ELF-1 (cell line): ENCODE data around the gene ZFYVE28.
A peak's percentile ranks its signal among the peaks of the same experiment; 100 is the strongest.

Experiments
- DNase-seq: peaks from one replicate; pipeline ENCODE4 v3.0.0-alpha.2; 2016; ENCODE audit warnings: low read depth, low spot score

The ZFYVE28 gene

DNA sequence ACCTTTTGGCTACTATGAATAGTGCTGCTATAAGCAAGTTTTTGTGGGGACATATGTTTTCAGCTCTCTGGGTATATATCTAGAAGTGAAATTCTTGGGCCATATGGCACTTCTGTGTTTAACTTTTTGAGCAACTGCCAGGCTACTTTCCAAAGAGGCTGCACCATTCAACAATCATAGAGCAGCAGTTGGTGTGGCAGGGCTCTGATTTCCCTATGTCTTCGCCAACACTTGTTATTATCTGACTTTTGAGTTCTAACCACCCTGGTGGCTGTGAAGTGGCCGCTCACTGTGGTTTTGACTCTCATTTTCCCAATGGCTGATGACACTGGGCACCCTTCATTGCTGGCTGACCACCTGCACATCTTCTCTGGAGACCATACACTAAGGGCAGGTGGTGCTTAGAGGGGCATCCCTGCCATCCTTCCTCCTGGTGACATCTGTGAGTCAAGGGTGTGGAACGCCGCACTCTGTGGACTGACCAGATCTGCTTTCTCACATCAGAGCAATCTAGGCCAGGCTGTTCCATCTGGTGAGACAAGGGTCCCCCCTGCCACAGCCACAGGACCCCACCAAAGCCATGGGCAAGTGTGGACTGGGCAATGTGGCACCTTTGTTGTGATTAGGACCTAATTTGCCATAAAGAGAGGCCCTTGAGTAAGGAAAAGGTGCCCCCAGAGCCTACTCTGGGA, 49.6 kb downstream of the ZFYVE28 start:
- no peak for DNase-seq

DNA sequence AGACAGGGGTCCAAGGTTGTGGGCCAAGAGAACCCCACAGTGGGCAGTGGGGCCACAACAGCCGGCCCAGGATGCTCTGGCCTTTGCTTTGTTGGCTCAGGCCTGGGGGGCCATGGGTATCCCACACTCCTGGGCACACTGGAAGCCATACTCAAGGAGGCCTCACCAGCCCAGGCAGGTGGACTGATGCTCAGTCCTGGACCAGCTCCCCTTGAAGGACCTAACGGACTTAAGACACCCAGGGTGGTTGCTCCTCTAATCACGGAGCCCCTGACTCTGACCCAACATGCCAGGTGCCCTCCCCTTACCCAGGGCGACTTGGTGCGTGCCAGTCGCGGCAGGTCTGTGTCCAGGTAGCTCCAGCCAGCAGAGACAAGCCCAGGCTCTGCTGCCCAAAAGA, 50.8 kb downstream of the ZFYVE28 start:
- no peak for DNase-seq

DNA sequence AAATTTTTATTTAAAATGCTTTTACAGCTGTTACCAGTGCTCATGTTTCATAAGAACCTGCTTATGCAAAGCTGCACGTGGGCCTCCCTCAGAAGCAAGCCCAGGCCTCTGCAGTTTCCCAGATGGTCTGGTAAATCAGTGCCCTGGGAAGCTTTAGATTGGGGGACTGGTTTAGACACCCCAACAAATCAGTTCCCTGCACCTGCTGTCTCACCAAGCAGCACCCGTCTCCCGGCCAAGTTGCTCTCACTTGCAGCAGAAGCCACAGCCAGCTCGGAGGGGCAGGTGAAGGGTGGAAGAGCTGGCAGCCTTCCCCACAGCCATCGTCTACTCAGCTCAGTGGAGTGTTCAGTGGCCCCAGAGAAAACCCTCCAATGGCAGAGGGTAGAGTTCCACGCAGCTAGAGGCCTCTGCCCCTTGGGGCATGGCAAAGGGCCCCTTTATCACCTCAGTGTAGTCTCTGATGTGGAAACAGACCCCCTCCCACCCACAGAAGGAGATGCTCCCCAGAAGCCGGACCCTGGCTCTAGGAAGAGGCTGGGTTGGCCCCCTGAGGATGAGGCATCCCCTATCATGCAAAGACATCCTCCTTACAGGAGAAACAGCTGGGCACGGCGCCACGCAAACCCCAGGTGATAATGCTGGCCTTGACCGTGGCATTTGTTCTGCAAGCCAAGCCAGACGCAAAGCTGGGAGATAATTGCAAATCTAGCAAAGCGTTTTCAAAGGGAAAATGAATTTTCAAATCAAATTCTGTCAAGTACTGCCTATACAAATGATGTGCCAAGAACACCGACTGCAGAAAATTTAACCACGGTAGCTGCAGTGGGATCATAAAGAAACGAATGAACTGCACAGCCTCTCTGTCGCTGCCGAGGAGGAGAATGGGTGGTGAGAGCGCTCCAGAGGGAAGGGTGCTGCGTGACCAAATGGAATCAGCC, 51.9 kb downstream of the ZFYVE28 start:
- DNase-seq, result no peak

GRCh38 chr4:2365913-2366210, 52.6 kb downstream of the ZFYVE28 start:
- no peak for DNase-seq

DNA sequence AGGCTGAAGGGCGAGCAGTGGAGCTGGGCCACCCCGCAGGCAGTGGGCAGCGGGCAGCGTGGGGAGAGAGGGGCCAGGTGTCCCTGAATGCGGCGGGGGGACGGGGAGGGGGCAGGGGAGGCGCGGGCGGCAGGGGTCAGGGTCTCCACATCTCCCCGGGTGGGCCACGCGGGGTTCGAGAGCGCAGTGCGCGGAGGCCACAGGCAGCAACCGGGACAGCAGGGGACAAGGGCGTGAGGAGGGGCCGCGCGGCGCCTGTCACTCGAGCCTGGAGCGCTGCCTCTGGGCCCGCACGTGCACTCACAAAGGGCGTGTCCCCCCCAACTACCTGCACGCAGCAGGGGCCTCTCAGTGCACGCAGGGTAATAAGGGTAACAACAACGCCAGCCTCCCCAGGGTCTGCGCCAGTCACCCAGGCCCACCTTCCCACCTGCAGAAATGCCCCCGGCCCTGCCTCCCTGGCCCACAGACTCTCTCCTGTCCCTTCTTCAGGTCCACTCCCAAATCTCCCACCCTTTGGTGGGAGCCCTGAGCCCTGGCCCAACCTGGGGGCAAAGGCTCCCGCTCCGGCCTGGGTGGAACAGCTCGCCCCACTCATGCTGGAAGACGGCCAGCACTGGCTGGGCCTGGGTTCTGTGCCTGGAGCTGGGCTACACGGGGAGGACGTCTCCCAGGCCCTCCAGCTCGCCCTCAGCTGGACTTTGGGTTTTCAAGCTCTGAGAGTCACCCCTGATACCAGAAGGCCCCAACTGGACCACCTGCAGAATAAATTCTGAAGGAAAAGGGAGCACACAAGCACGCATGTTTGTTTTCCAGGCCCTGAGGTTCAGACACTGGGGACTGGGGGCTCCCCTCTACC, 53.2 kb downstream of the ZFYVE28 start:
- no peak for DNase-seq

DNA sequence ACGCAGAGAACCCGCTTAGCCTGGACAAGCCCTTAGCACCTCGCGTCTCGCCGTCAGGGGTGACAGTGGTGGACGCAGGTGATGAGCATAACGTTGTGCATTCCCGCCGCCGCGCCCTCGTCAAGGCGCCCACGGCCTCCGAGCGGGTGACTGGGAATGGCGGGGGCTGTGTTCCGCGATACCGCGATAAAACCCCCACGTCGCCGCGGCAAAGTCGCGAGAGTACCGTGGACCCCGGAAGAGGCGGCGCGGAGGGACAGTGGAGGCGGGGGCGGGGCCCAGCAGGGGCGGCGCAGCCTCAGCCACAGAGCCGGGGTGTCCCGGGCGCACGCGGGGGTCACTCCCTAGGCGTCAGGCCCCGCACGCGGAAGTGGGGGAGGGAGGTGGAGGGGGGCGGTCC, 53.8 kb downstream of the ZFYVE28 start:
- DNase-seq, result no peak

DNA sequence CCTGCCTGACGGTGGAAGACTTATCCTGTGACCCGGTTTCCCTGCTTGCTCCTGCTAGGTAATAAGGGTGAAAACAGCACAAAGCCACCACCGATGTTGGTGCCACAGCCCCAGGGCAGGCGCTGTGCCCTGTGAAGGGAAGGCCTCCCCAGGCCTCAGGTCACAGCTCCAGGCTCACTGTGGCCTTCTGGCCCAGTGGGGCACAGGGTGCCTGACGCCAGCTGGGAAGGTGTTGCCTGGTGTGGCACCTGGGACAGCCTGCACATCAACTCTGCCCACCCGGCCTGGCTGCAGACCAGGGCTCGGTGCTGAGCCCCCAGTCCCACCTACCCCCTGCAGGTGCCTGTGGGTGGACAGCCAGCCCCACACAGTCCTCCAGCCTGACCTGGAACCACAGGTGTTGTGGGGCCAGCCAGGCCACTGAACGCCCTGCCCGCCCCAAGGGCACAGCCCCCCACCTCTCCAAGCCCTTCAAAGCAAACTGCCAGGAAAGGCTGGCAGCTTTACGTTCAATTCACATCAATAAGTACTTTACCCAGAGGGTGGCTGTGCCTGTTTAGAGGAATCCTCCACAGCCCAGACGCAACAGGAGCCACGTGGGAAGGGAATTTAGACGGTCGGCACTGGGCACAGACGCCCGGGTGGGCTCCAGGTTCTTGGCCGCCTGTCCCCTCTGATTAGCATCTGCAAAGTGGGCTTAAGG, 54.3 kb downstream of the ZFYVE28 start:
- no peak for DNase-seq

DNA sequence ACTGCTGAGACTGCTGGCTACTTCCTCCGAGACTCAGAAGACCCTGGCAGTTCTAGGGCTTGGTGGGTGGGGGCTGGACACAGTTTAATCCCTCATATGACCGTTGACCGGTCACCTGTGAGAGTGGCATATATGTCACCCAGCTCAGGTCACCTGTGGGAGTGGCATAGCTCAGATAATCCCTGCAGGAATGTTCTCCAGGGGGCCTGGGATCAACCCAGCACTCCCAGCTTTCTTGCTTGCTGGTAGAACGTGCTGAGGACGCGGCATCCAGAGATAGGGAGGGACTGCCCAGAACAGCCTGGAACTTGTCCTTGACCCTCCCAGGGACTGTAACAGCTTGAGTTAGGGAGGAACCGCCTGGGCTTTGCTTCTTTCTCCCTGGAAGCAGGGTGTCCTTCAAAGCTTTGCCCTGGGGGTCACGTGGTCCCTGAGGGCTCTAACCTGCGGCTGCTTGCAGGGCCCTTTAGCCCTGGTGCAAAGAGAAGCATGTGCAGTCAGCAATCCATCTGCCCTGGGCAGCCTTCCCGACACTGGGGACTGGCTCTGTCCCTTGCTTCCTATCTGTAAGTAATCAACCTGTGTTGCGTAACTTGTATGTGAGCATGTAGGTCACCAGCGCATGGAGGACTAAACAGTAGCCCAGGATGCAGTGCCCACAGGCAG, 55.3 kb downstream of the ZFYVE28 start:
- peak; percentile 61 for DNase-seq

DNA sequence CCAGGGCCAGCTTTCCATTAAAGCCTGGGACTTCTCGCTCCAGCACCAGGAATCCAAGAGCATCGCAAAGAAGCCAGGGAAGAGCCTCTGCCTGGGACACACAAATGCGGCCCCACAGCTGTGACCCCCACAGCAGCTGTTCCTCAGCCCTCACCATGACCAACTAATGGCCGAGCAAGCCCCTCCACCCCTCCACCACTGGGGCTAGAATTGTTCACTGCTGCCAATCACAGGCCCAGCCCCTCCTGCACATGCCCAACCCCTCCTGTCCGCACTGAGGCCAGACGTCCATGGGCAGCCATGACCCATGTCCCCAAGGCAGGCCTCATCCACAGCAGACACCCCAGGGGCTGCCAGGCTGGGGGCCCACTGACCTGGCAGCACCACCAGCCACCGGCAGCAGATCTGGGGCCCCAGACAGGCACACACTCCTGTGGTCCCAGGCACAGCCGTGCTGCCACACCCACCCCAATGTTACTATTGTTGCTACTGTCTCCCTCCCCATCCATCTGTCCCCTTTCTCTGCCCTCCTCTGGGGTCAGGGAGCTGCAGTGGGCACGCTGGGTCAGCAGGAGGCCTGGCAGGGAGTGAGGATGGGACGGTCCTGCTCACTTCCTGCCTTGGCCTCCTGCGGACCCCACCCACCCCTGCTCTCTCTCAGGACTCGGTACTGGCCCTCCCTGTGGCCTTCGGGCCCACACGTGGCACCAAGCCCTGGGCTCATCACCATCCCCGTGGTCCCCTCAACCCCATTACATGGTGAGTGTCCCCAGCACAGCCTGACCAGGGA, 56.0 kb downstream of the ZFYVE28 start:
- no peak for DNase-seq

- DNase-seq, result no peak
Measured at GRCh38 chr4:2361366-2362265, 56.8 kb downstream of the ZFYVE28 start.

DNA sequence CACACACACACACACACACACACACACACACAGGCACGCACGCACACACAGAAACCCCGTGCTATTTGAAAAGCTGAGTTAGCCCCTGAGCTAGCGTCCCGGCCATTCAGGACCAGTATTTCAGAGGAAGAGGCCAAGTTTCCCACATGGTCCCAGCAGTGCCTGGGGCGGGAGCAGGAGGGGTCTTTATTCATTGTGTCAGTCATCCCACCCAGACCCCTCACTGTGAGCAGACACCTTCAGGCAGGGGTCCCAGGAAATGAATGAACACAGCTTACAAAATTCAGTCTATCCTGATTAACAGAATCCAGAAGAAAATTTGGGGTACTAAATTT, 58.1 kb downstream of the ZFYVE28 start:
- DNase-seq, result no peak

- DNase-seq, result no peak
Measured at GRCh38 chr4:2359591-2360395, 58.7 kb downstream of the ZFYVE28 start.

- DNase-seq, result peak; percentile 36
Measured at GRCh38 chr4:2357821-2358745, 60.4 kb downstream of the ZFYVE28 start.

DNA sequence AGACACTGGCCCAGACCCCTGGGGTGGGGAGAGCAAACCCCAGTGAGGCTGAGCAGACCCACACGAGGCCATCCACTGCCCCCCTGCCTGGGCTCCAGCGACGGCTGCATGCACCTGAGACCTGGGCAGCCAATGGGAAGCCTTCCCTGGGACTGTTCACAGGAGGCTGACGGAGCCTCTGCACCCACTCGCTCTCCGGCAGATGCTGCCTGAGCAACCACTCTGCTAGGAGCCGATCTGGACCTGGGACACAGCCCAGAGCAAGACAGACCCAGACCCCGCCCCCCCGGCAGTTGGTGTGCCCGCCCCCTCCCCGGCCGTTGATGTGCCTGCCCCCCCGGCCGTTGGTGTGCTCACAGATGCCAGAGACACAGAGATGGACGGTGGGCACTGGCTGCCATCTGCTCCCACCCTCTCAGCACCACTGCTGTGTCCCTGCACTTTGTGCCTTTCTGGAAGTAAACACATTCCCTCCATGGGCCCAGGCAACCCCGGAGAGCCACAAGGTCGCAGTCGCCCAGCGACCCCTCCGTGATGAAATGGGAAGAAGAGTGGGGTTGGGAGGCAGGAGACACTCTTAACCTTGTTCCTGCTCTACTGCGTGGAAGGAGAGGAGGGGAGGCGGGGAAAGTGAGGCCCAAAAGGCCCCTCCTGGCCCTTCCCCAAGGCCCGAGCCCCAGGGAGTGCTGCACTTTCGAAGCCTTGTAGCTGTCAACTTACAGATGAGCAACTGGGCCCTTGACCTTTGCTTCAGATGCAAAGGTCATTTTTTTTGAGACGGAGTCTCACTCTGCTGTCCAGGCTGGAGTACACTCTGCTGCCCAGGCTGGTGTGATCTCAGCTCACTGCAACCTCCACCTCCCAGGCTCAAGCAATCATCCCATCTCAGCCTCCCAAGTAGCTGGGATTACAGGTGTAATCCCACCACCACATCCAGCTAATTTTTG, 62.0 kb downstream of the ZFYVE28 start:
- no peak for DNase-seq

DNA sequence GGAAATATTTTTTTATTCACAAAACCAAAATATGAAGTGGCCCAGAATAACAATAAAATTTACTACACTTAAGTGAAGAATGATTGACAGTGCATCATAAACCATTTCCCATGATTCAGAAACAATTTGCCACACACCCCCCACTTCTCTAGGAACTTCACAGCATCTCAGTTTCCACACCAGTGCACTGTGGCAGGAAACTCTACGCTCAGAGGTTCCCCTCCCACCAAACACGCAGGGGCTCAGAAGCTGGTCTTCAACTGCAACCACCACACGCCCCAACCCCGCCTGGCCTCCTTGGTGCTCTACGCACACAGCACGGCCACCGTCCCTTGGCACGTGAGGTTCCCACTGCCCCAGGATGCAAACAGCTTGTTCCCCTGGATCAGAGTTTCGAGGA, 63.7 kb downstream of the ZFYVE28 start:
- no peak for DNase-seq

DNA sequence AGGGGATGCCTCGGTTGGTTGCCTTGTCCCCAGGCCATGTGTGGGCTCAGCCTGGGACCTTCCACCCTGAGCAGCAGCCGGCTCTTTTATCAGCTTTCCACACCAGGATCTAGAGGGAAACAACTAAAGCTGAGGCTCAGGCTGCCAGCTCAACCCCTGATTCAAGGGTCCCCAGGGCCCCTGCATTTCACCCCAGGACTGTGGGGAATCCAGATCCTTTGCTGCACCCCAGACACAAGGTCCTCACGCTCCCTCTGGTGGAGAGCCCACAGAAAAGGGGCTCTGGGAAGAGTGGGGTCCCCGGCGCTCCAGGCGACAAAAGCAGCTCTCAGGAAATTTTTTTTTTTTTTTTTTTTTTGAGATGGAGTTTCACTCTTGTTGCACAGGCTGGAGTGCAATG, 64.3 kb downstream of the ZFYVE28 start:
- no peak for DNase-seq
